Measurements from ENCODE around the gene GAGE10. TPM values are rescaled to one million over a fixed set of nuclear protein-coding genes. Genes with fewer than 3 reads are reported as not detected.

The GAGE10 gene
- total RNA-seq, 1 experiment from 2014 or later = not detected

DNA sequence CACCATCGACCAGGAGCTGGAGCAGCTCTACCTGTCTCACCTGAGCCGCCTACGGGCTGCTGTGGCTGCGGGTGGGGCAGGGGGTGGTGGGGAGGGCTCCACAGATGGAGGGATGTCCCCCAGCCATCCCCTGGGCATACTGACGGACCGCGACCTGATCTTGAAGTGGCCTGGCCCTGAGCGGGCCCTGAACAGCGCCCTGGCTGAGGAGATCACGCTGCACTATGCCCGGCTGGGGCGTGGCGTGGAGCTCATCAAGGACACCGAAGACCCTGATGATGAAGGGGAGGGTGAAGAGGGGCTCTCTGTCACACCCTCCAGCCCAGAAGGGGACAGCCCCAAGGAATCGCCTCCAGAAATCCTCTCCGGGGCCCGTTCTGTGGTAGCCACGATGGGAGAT is 17.3 kb upstream of the GAGE10 start:
- Histone ChIP-seq H3K36me3 (ENCODE audit: control insufficient read depth, insufficient read depth, low read length) (no peaks in the 10 kb centered on the region), H3K4me3 (ENCODE audit: low read depth, low read length) (no peak overlapping the region), H3K27me3 (replicated peaks; ENCODE audit: control insufficient read depth, insufficient read depth, low read length) (no peaks in the 10 kb centered on the region), H3K9me3 (no peaks in the 10 kb centered on the region), H3K4me1 (no peaks in the 10 kb centered on the region)
- no peaks in the 10 kb centered on the region for H3K4me1 Mint-ChIP-seq (ENCODE audit: low read depth, unreplicated experiment)
- peaks cover 12% of the 10 kb centered on the region for H3K36me3 Mint-ChIP-seq (ENCODE audit: insufficient read depth, unreplicated experiment)
- intact Hi-C loops (cut with micrococcal nuclease; ENCODE audit: unreplicated experiment) = no loop called here
- no peak overlapping the region for H3K4me3 Mint-ChIP-seq (ENCODE audit: unreplicated experiment)
- no peak for TF ChIP-seq CTCF (IDR thresholded peaks at IDR 0.05; ENCODE audit: insufficient read depth in 1 of 2, low read depth in 1 of 2, low read length in 1 of 2, severe bottlenecking in 1 of 2, unreplicated experiment in 1 of 2)
- no peak overlapping the region for H3K27ac Mint-ChIP-seq (ENCODE audit: unreplicated experiment)
- H3K9me3 Mint-ChIP-seq (ENCODE audit: unreplicated experiment) = no peaks in the 10 kb centered on the region
- ChIA-PET CTCF (no interaction called here), POLR2A (no interaction called here)
- BruUV-seq (replicated peaks) = no TSS peak
- no peak for DNase-seq
- no peaks in the 10 kb centered on the region for H3K27me3 Mint-ChIP-seq (ENCODE audit: insufficient read depth, unreplicated experiment)

- H3K4me3 Mint-ChIP-seq (ENCODE audit: unreplicated experiment) = no peak overlapping the region
- H3K27me3 Mint-ChIP-seq (ENCODE audit: insufficient read depth, unreplicated experiment) = no peaks in the 10 kb centered on the region
- intact Hi-C loops (cut with micrococcal nuclease; ENCODE audit: unreplicated experiment) = no loop called here
- no peaks in the 10 kb centered on the region for H3K27me3 ChIP-seq (replicated peaks; ENCODE audit: control insufficient read depth, insufficient read depth, low read length)
- TF ChIP-seq CTCF (IDR thresholded peaks at IDR 0.05; ENCODE audit: insufficient read depth in 1 of 2, low read depth in 1 of 2, low read length in 1 of 2, severe bottlenecking in 1 of 2, unreplicated experiment in 1 of 2) = no peak
- no peaks in the 10 kb centered on the region for H3K4me1 ChIP-seq
- peaks cover 12% of the 10 kb centered on the region for H3K36me3 Mint-ChIP-seq (ENCODE audit: insufficient read depth, unreplicated experiment)
- H3K4me1 Mint-ChIP-seq (ENCODE audit: low read depth, unreplicated experiment) = peaks cover 2% of the 10 kb centered on the region
- ChIA-PET POLR2A (no interaction called here), CTCF (no interaction called here)
- H3K36me3 ChIP-seq (ENCODE audit: control insufficient read depth, insufficient read depth, low read length) = no peaks in the 10 kb centered on the region
- no peak overlapping the region for H3K4me3 ChIP-seq (ENCODE audit: low read depth, low read length)
- no peak for DNase-seq
- H3K27ac Mint-ChIP-seq (ENCODE audit: unreplicated experiment) = no peak overlapping the region
- no TSS peak for BruUV-seq (replicated peaks)
- H3K9me3 ChIP-seq = no peaks in the 10 kb centered on the region
- no peaks in the 10 kb centered on the region for H3K9me3 Mint-ChIP-seq (ENCODE audit: unreplicated experiment)
Measured at GRCh38 chrX:49286581-49286980, 16.9 kb upstream of the GAGE10 start.

- Mint-ChIP-seq H3K27me3 (ENCODE audit: insufficient read depth, unreplicated experiment) (no peaks in the 10 kb centered on the region), H3K36me3 (ENCODE audit: insufficient read depth, unreplicated experiment) (peaks cover 4% of the 10 kb centered on the region), H3K9me3 (ENCODE audit: unreplicated experiment) (no peaks in the 10 kb centered on the region), H3K4me1 (ENCODE audit: low read depth, unreplicated experiment) (peaks cover 6% of the 10 kb centered on the region), H3K4me3 (ENCODE audit: unreplicated experiment) (no peak overlapping the region), H3K27ac (ENCODE audit: unreplicated experiment) (no peak overlapping the region)
- no TSS peak for BruUV-seq (replicated peaks)
- POLR2A ChIA-PET = no interaction called here
- Histone ChIP-seq H3K36me3 (ENCODE audit: control insufficient read depth, insufficient read depth, low read length) (no peaks in the 10 kb centered on the region), H3K27me3 (replicated peaks; ENCODE audit: control insufficient read depth, insufficient read depth, low read length) (no peaks in the 10 kb centered on the region), H3K4me3 (ENCODE audit: low read depth, low read length) (no peak overlapping the region), H3K4me1 (no peaks in the 10 kb centered on the region), H3K9me3 (no peaks in the 10 kb centered on the region)
- no peak for TF ChIP-seq CTCF (IDR thresholded peaks at IDR 0.05; ENCODE audit: insufficient read depth in 1 of 2, low read depth in 1 of 2, low read length in 1 of 2, severe bottlenecking in 1 of 2, unreplicated experiment in 1 of 2)
- DNase-seq = no peak
- intact Hi-C loops (cut with micrococcal nuclease; ENCODE audit: unreplicated experiment) = no loop called here
- CTCF ChIA-PET = no interaction called here
Measured at GRCh38 chrX:49287665-49288064, 15.8 kb upstream of the GAGE10 start.
